Sciatic nerve (tissue), 2 donors: ENCODE data around the gene MSANTD2. TPM values are rescaled to one million over a fixed set of nuclear protein-coding genes. Genes with fewer than 3 reads are reported as not detected.
"Not testable (repeated sequence)": the region's sequence is repeated elsewhere in the genome, so short reads cannot be mapped to it uniquely, and the experiment has no call there.

Source experiments
- ATAC-seq: fragments of 200-7000 bp; cut with Tn5 transposase; one replicate; pipeline ENCODE4 v1.9.1; 2020; ENCODE audit warnings: mild to moderate bottlenecking, moderate library complexity
- DNase-seq: peaks from one replicate; pipeline ENCODE4 v3.0.0-alpha.2; 2020; ENCODE audit warnings: low spot score
- intact Hi-C: fragments of 100-400 bp; cut with DNase I; formaldehyde crosslinking; loops from one replicate; pipeline ENCODE4 v1.14.2; 2022
- total RNA-seq: library from RNA; stranded (reverse); fragmentation: NEBNext Ultra II Directional; extraction: Animal tissue kit (Norgen Biotek cat#: 25700); gene quantifications from one replicate; pipeline ENCODE4 v1.2.1, GENCODE V29; 2021
- donor health status: DM: no; HTN: no; CAD: no.
- donor health status: DM: no; HTN: no; CAD: no.

The MSANTD2 gene
- total RNA-seq, 1 donor from 2014 or later = 22.1 TPM

DNA sequence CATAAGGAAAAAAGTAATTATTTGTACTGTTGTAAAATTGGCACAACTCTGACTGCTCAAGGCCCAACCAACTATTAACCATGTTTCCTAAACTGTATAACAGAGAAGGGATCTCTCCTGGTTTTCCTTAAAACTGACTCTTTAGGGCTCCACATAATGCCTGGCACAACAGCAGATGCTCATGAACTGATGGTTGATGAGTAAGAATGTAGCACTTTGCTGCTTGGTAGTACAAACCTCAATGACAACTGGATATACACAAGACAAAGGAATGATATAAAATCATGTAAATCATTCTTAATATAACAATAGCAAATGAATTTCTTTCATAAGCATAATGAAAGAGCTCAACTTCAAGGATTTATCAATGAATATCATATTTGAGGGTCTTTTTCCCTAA, 11.7 kb downstream of the MSANTD2 start:
- DNase-seq = no peak

GRCh38 chr11:124784051-124784450, 16.2 kb downstream of the MSANTD2 start:
- intact Hi-C loops = no loop called here
- ATAC-seq (no peak), DNase-seq (no peak)

More for the DNA sequence above, 11.7 kb downstream of the MSANTD2 start:
- no peak for ATAC-seq
- intact Hi-C loops = no loop called here

GRCh38 chr11:124783002-124783401, 17.2 kb downstream of the MSANTD2 start:
- DNase-seq = no peak
- intact Hi-C loops = no loop called here
- no peak for ATAC-seq

DNA sequence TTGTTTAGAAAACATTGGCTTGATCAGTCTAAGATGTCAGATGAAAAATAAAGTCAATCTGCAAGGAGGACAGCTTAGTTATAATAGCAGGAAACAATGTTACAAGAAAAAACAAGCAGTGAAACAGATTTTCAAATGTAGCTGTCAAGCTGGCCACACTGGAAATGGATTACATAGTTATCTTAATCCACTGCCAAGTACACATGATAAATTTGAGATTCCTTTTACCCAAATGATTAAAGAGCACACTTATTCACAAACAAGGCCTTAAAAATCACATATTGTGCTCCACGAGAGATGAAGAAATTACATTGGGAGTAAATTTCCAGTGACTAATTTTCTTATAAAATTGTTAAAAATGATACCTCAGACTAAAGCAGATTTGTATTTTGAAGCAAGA, 20.6 kb downstream of the MSANTD2 start:
- no peak for DNase-seq
- intact Hi-C loops = no loop called here
- ATAC-seq = no peak

- intact Hi-C loops = no loop called here
- ATAC-seq (no peak), DNase-seq (no peak)
Measured at GRCh38 chr11:124778281-124778680, 21.9 kb downstream of the MSANTD2 start.

GRCh38 chr11:124776865-124777645, 23.2 kb downstream of the MSANTD2 start:
- ATAC-seq (peak; percentile 30), DNase-seq (no peak)
- intact Hi-C loops = no loop called here

GRCh38 chr11:124770959-124771358, 29.2 kb downstream of the MSANTD2 start:
- ATAC-seq, DNase-seq, intact Hi-C loops: not testable (repeated sequence)

- ATAC-seq (no peak), DNase-seq (no peak)
- intact Hi-C loops = loop anchor here (10.0 kb wide), 1 partner anchor 105 kb away; no protein-coding TSS in a partner anchor
Measured at GRCh38 chr11:124769806-124770774, 30.1 kb downstream of the MSANTD2 start.

- intact Hi-C loops = loop anchor here (10.0 kb wide), 1 partner anchor 104 kb away; no protein-coding TSS in a partner anchor
- ATAC-seq (no peak), DNase-seq (no peak)
Measured at GRCh38 chr11:124768914-124769313, 31.3 kb downstream of the MSANTD2 start.

DNA sequence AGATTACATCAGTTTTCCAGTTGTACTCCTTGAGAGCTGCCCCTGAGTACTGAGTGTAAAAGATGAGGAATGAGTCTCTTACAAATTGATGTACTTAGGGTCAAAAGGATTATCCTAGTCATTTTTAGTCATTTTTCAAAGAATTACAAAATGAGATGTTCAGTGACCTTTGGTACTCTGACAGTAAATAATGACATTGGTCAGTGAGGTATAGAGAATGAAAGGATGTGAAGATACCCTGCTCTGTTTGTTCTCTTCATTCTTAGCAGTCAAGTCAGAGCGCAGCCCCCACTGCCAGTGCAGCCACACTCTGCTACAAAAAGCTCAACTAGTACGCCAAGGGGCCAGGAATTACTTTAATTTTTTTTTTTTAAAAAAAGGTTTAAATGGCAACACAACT, 34.0 kb downstream of the MSANTD2 start:
- no peak for ATAC-seq
- intact Hi-C loops = loop anchor here (10.0 kb wide), 1 partner anchor 101 kb away; no protein-coding TSS in a partner anchor
- no peak for DNase-seq

GRCh38 chr11:124763156-124763947, 36.9 kb downstream of the MSANTD2 start:
- peak; percentile 91 for DNase-seq
- intact Hi-C loops = loop anchor here (10.0 kb wide), 1 partner anchor 99 kb away; no protein-coding TSS in a partner anchor
- peak; percentile 44 for ATAC-seq

GRCh38 chr11:124762624-124763155, 37.5 kb downstream of the MSANTD2 start:
- ATAC-seq (no peak), DNase-seq (no peak)
- intact Hi-C loops = loop anchor here (10.0 kb wide), 1 partner anchor 98 kb away; no protein-coding TSS in a partner anchor

DNA sequence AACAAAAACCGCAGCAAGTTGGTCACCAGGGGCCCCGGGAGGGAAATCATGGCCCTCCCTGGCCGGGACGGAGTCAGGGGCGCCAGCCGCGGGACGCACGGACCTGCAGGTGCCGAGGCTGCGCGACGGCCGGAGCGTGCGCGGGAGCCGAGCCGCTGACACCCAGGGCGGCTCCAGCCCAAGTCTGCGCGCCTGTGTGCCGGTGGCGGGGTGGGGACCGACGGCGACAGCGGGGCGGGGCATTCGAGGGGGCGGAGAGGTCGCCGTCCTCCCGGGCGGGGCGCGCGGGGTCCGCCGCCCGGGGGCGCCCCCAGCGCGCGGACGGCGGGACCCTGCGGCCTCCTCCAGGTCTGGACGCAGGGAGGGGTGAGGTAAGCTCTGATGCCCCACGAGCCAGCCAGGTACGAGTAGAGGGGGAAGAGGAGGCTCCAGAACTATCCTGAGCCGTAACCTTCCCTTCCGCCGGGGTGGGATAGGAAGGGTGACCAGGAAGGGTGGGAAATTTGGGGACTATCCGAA, 38.0 kb downstream of the MSANTD2 start, which contains the start of gene ESAM:
Gene ESAM, minus strand, starts transcription at position 186 of the 519 bp plus-strand sequence. Its CDS starts 136 bp downstream, at position 50.
- intact Hi-C loops = loop anchor here (10.0 kb wide), 1 partner anchor 97 kb away; no protein-coding TSS in a partner anchor
- ATAC-seq (no peak), DNase-seq (no peak)

DNA sequence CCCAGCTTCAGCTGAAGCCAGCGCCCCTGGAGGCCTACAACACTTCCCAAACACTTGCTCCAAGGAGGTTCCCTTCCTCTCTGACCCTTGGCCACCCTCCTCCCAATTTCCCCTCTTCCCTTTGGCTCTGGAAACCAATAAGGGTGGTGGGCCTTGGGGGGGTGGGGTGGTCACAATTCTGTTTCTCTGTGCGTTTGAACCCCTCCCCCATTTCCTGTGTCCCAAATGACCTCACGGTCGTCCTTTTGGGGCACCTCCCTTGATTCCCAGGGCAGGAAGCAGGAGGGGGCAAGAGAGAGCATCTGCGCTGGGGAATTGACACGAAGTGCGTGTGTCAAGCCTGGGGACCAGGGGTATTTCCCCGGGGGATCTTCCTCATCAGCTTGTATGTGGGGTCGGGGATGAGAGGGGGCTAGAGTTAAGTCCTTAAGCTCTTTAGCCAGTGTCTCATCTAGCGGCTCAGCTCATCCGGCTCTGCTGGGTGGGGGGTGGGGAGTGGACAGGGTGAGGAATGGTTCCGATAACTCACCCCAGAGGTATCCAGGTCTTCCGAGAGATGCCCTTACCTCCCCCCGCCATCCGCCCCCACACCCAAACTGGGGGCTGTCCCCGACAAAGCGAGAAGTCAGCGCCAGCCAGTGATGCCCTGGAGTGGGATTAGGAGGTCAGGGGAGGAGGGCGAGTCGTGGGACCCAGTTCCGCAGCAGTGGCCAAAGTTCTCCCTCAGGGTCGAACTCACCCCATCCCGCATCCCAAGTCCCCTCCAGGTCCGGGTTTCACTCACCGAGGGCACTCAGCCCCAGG, 38.7 kb downstream of the MSANTD2 start:
- DNase-seq = no peak
- no peak for ATAC-seq

DNA sequence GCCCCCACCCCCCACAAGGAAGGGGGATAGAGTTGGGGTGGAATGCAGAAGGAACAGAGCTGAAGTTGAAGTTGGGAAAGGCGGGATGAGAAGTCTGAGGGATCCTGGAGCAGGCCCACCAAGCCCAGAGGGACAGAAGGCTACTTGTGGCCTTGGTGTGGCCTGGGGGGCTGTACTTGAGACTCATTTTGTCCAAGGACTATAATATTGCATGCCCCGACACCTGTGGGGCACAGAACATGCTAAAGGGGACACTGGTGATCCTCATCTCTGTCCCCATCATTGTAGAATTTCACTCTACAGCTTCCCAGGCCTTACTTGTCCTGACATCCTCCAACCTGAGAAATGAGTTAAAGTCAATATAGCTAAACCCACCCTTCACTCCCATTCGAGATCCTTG, 39.4 kb downstream of the MSANTD2 start:
- no peak for DNase-seq
- no peak for ATAC-seq
- intact Hi-C loops = loop anchor here (10.0 kb wide), 1 partner anchor 96 kb away; no protein-coding TSS in a partner anchor

More for the DNA sequence above, 38.7 kb downstream of the MSANTD2 start:
- intact Hi-C loops = loop anchor here (10.0 kb wide), 1 partner anchor 97 kb away; no protein-coding TSS in a partner anchor

DNA sequence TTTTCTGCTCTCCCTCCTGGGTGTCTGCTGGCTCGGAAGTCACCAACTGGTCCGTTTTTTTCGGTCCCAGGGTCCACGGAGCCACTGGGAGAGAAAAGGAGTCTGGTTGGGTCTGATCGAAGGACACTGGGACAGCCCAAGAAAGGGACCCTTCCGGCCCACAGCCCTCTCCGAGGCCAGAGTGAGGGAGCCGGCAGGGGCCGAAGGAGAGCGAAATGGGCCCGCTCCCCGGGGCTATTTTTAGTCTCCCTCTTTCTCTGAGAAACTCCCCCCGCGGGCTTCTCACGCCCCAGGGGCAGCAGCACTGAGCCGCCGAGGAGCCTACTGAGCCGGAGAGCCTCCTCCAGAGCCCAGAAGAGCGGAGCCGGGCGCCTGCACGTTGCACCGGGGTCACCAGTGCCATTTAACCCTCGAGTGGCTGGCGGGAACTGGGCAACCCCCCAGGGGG, 40.0 kb downstream of the MSANTD2 start:
- DNase-seq = no peak
- ATAC-seq = no peak
- intact Hi-C loops = loop anchor here (10.0 kb wide), 1 partner anchor 95 kb away; no protein-coding TSS in a partner anchor
